ENCODE data around the gene BACE1.

Gene BACE1

GRCh38 chr11:117289795-117290194 lies 26.3 kb downstream of the BACE1 start:
- DNase-seq (ENCODE audit: low read depth in 2 of 2) = no peak
- H3K4me3 ChIP-seq (replicated peaks in 1 of 2; ENCODE audit: low read depth in 2 of 2, low read length in 2 of 2) = no peak overlapping the region
- TF ChIP-seq CTCF (IDR thresholded peaks at IDR 0.05; ENCODE audit: low read depth, low read length) = no peak

GRCh38 chr11:117287668-117288067 lies 28.4 kb downstream of the BACE1 start:
- no peak for TF ChIP-seq CTCF (IDR thresholded peaks at IDR 0.05; ENCODE audit: low read depth, low read length)

GRCh38 chr11:117286588-117286987 lies 29.5 kb downstream of the BACE1 start:
- no peak overlapping the region for H3K4me3 ChIP-seq (replicated peaks in 1 of 2; ENCODE audit: low read depth in 2 of 2, low read length in 2 of 2)
- no peak for TF ChIP-seq CTCF (IDR thresholded peaks at IDR 0.05; ENCODE audit: low read depth, low read length)
- no peak for DNase-seq (ENCODE audit: low read depth in 2 of 2)

More at GRCh38 chr11:117287668-117288067, 28.4 kb downstream of the BACE1 start:
- DNase-seq (ENCODE audit: low read depth in 2 of 2) = no peak
- H3K4me3 ChIP-seq (replicated peaks in 1 of 2; ENCODE audit: low read depth in 2 of 2, low read length in 2 of 2) = no peak overlapping the region

- no peak for TF ChIP-seq CTCF (IDR thresholded peaks at IDR 0.05; ENCODE audit: low read depth, low read length)
- no peak overlapping the region for H3K4me3 ChIP-seq (replicated peaks in 1 of 2; ENCODE audit: low read depth in 2 of 2, low read length in 2 of 2)
- DNase-seq (ENCODE audit: low read depth in 2 of 2) = no peak
Measured at GRCh38 chr11:117284053-117284452, 32.0 kb downstream of the BACE1 start.

GRCh38 chr11:117282956-117283355 lies 33.1 kb downstream of the BACE1 start:
- no peak for DNase-seq (ENCODE audit: low read depth in 2 of 2)
- no peak overlapping the region for H3K4me3 ChIP-seq (replicated peaks in 1 of 2; ENCODE audit: low read depth in 2 of 2, low read length in 2 of 2)
- TF ChIP-seq CTCF (IDR thresholded peaks at IDR 0.05; ENCODE audit: low read depth, low read length) = no peak

- no peak for DNase-seq (ENCODE audit: low read depth in 2 of 2)
- TF ChIP-seq CTCF (IDR thresholded peaks at IDR 0.05; ENCODE audit: low read depth, low read length) = no peak
- H3K4me3 ChIP-seq (replicated peaks in 1 of 2; ENCODE audit: low read depth in 2 of 2, low read length in 2 of 2) = no peak overlapping the region
Measured at GRCh38 chr11:117281869-117282268, 34.2 kb downstream of the BACE1 start.

GRCh38 chr11:117281159-117281558 lies 34.9 kb downstream of the BACE1 start:
- no peak for TF ChIP-seq CTCF (IDR thresholded peaks at IDR 0.05; ENCODE audit: low read depth, low read length)
- peak; percentile 96 to 97 for DNase-seq (ENCODE audit: low read depth in 2 of 2)
- H3K4me3 ChIP-seq (replicated peaks in 1 of 2; ENCODE audit: low read depth in 2 of 2, low read length in 2 of 2) = no peak overlapping the region
